Measurements from ENCODE around the gene ACOX3.
"Not testable (repeated sequence)": the region's sequence is repeated elsewhere in the genome, so short reads cannot be mapped to it uniquely, and the experiment has no call there.

The ACOX3 gene

DNA sequence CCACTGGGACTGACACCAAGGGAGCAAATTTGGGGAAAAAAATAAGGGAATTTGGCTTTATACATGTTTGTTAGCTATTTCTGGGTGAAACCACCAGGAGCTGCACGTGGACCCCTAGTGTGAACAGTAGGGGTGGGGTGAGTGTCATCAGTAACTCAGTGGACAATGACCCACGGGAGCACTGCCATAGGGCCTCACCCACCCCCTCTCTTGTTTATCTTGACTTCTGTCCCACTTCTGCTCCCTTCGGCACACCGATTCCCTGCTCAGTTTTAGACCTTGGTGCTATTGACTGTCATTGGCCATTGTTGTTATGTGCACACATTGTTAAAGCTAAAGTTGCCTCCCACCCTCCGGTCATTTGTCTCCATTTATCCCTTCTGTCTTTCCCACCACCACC is 9.0 kb downstream of the ACOX3 start:
- no peak for DNase-seq

DNA sequence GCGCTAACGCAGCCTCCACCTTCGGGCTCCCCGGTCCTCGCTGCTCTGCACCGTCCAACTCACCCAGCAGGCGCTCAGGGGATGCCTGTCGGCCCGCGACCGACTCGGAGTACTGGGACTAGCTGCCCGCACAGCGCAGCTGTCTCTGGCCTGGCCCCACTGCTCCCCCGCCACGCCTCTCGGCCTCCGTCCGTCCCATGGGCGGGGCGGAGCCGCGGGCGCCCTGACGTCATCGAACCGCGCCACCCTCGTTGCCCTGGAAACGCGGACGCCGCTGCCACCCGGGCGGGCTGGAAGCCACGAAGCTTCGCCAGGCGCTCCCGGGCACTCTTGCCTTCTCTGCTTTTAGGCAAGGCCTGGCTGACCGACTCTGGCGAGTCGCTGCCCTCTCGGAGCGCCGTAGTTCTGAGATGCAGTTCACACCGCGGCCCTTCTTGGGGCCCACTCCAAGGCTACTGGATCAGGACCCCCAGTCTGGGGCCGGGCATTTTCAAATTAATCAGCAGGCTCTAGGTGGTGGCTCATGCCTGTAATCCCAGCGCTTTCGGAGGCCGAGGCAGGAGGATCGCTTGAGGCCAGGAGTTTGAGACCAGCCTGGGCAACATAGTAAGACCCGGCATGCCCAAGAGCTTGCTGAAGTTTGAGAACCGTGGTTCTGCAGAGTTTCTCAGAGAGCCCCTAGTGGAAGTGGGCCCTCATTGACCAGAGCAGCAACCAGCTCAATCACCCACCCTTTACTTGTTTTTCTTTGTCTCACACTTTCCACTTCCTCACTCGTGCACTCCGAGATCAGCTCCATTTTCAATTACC is 12.0 kb downstream of the ACOX3 start:
- DNase-seq: peak; percentile 95

DNA sequence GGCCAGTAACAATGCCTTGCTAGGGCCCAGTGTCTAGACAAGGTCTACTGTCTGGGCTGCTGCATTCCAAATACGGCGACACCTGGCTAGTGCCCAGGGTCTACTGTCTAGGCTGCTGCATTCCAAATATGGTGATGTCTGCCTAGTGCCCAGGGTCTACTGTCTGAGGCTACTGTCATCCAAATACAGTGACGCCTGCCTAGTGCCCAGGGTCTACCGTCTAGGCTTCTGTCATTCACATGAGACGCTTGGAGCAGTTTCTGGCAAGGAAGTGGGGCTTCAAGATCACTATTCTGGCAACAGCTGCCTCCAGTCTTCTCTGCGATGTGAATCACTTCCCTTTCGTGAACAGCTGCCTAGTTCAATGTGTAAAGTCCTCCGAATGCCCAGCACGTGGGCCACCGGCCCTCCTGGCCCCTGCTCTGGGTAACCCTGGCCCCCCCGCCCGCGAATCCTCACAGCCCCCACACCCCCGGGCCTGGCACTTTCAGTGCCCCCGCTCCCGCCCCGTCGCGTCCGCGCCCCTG is 12.7 kb downstream of the ACOX3 start:
- DNase-seq: peak; percentile 70

DNA sequence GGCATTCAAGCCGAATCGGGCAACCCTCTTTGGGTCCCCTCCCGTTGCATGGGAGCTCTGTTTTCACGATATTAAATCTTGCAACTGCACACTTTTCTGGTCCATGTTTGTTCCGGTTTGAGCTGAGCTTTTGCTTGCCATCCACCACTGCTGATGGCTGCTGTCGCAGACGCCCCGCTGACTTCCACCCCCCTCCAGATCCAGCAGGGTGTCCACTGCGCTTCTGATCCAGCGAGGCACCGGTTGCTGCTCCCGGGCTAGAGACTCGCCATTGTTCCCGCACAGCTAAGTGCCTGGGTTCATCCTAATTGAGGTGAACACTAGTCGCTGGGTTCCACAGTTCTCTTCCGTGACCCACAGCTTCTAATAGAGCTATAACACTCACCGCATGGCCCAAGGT is 13.3 kb downstream of the ACOX3 start:
- no peak for DNase-seq

DNA sequence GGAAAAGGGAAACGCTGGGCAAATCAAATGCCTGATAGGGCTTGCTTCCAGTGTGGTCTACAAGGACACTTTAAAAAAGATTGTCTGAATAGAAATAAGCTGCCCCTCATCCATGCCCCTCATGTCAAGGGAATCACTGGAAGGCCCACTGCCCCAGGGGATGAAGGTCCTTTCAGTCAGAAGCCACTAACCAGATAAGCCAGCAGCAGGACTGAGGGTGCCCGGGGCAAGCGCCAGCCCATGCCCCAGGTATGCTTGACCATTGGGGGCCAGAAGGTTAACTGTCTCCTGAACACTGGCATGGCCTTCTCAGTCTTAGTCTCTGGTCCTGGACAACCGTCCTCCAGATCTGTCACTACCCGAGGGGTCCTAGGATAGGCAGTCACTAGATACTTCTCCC is 17.7 kb downstream of the ACOX3 start:
- no peak for DNase-seq

DNA sequence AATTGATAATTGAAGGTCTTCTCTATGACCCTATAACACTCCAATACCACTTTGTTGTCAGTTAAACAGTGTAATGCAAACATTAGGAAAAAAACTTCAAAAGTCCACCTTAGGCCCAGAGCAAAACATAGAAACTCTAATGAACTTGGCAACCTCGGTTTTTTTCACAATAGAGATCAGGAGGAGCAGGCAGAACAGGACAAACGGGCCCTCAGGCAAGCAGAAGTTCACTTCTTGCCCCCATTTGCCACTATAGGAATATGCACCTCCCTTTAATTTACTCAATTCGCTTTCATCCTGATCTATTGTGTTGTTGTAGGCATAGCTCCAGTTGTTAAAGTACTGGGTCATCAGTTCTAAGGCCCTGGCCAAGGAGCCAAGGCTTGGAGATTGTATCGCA is 18.2 kb downstream of the ACOX3 start:
- no peak for DNase-seq

DNA sequence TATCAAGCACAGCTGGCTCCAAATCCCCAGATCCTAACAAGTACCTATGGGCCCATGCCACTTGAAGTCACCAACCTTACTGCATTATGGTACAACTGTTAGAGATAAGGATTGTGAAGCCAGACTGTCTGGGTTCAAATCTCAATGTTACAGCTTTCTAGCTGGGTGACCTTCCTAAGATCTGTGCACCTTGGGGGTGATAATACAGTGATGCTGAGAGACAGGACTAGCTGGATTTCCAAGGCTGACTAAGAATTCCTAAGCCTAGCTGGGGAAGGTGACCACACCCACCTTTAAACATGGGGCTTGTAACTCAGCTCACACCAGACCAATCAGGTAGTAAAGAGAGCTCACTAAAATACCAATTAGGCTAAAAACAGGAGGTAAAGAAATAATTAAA is 20.4 kb downstream of the ACOX3 start:
- not testable (repeated sequence) for DNase-seq

DNA sequence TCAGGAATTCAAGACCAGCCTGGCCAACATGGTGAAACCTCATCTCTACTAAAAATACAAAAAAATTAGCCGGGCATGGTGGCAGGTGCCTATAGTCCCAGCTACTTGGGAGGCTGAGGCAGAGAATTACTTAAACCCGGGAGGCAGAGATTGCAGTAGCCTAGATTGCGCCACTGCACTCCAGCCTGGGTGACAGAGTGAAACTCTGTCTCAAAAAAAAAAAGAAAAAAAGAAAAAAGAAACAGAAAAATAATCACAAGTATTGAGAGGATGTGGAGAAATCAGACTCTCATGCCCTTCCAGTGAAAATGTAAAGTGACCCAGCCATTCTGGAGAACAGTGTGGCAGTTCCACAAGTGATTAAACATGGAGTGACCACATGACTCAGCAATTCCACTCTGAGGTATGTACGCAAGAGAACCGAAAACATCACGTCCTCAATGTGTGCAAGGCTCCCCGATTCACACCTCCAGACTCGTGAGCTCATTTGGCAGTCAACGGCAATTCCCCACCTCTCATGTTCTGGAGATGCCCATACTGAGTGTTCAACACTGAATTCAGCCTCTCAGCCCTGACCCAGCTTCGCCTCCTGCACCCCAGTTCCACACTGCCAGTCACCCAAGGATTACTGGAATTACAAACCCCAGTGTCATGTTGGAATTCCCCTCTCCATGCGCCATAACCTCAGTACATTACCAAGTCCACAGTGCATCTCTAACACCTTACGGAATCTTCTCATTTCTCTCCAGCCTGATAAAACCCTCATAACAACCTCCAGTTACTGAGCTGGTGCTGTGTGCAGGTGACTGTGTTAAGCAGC is 21.1 kb downstream of the ACOX3 start:
- DNase-seq: peak; percentile 94

DNA sequence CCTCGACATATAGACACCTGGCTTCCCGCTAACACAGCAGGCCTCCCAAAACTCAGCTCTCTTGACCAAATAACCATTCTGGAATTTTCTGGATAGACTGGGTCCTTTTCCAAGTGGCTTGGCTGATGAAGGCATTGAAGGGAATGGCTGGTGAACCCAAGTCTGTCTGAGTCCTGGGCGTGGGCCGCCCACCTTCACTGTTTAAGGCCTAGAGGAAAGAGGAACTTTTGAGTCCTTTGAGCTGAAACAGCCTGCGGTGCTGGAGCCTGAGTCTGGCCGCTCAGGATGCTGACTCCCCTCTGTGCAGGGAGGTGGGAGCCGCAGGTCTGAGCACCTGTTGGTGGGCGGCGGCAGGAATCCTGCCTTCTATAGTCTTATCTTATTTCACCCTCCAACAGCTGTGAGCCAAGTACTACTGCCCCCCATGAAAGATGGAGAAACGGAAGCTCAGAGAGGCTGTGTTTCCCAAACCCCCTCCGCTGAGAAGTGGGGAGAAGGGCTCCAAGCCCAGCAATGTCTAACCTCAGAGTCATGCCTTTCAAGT is 23.4 kb downstream of the ACOX3 start:
- peak; percentile 16 for DNase-seq

DNA sequence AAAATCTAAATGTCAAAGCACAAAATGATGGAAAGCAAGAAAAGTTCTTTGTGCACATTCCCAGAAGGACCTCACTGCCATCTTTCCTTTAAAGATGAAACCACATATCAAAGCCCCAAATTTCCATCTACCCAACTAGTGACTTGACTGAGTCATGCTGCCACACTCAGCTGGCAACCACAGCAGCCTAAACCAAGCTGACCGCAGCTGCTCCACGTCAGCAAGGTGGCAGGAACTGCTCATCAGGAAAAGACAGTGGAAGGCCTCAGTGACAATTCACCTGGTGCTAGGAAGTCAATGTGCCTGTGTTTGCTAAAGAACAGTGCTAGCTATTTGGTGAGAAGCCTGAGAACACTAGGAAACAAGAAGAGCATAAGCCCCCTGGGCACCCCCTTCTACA is 26.1 kb downstream of the ACOX3 start:
- DNase-seq: no peak

DNA sequence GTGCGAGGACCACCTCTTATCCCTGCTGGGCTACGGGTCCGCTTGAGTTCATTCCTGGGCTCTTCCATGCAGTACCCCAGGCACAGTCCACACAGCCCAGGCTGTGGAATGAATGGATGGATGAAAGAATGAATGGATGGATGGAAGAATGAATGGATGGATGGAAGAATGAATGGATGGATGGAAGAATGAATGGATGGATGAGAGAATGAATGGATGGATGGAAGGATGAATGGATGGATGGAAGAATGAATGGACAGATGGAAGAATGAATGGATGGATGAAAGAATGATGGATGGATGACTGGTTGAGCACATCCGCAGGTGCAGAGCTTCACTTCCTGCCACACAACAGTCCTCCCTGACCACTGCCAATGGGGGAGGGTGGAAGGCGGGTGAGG is 28.2 kb downstream of the ACOX3 start:
- DNase-seq: no peak

DNA sequence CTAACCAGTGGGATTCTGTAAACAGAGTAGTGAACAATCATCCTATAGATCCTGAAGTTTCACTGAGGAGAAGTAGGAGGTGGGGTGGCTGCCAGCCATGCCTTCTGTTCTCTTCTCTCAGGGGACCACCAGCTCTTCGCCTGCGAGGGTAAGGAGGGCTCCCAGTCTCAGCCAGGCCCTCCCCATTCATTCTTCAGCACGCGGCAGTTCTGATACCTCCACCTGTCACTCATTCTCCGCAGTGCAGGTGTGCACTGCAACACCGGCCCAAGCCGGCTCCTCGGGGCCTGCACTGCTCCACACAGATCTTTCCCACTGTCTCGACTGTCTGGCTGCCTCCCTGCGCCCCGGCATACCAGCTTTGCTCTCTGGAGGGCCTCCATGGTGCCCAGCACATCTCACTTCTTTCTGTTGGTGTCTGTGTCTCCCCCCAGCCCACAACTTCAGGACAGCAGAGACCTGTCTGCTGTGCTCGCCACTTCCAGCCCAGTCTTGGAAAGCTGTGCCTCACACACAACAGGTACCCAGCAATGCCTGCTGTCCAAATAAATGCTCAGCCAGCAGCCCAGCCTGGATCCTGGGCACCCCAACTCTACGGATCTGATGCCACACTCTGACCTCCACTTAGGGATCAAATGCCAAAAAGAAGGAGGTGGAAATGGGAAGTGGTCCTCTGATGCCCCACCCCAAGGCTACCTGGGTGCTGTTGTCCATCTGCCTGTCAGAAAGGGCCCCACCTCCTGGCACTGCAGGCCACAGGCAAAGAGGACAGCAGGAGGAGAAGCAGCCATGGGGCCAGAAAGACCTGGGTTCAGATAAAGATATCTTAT is 29.0 kb downstream of the ACOX3 start:
- DNase-seq: no peak

DNA sequence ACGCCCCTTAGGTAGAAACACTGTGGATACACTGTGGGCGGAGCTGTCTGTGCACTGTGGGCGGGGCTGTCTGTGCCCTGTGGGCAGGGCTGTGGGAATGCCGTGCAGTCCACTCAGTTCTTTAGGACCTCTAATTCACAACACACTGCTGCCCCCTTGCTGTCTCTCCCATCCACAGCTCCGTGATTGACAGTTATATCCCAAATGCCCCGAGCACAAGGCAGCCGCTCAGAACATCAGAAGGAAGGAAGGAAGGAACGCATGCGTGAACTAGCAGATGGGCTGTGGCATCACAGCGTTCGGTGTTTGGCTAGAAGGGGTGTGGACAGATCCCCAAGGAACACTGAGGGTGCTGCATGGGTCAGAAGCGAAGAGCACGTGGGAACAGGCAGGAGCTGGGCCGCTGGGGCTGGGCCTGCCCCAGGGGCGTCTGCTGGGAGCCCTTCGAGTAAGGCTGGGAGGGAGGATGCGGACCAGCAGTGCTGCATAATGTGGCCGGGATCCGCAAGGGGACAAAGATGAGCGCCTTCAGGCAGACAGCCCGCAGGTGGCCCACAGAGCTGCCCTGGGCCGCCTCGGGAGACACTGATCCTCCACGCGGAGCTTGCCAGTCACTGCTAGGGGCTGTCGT is 29.8 kb downstream of the ACOX3 start:
- DNase-seq: peak; percentile 52

DNA sequence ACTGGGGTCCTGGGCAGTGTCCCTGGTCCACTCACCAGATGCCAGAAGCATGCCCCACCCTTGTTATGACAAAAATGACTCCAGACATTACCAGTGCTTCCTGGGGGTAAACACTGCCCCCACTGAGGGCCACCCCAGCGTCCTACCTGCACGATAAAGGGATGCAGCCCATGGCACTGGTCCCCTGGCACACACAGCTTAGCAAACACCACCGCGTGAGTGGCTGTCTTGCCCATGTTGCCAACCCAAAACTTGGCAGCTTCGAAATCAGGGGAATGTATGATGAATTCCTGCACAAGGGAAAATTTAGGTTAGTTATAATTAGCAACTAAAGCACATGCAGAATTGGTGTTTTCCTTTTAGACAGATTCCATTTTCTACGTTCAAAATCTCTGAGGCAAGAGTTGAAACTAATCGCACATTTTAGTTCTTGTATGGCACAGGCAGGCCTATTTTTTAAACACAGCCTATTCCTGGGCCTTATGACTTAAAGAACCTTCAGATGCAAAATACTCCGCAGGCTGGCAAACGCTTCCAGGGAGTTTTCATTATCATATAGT is 30.4 kb downstream of the ACOX3 start:
- DNase-seq: no peak

DNA sequence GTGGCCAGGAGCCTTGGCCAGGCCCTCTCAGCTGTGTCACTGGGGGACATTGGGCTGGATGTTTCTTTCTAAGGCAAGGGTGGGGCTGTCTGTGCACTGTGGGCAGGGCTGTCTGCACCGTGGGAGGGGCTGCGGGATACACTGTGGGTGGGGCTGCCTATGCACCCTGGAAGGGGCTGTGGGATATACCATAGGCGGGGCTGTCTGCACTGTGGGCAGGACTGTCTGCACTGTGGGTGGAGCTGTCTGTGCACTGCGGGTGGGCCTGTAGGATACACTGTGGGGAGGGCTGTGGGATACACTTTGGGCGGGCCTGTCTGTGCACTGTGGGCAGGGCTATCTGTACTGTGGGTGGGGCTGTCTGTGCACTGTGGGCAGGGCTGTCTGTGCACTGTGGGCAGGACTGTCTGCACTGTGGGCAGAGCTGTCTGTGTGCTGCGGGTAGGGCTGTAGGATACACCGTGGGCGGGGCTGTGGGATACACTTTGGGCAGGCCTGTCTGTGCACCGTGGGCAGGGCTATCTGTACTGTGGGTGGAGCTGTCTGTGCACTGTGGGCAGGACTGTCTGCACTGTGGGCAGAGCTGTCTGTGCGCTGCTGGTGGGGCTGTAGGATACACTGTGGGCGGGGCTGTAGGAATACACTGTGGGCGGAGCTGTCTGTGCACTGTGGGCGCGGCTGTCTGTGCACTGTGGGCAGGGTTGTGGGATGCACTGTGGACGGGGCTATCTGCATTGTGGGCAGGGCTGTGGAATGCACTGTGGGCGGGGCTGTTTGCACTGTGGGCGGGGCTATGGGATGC is 31.1 kb downstream of the ACOX3 start:
- no peak for DNase-seq

DNA sequence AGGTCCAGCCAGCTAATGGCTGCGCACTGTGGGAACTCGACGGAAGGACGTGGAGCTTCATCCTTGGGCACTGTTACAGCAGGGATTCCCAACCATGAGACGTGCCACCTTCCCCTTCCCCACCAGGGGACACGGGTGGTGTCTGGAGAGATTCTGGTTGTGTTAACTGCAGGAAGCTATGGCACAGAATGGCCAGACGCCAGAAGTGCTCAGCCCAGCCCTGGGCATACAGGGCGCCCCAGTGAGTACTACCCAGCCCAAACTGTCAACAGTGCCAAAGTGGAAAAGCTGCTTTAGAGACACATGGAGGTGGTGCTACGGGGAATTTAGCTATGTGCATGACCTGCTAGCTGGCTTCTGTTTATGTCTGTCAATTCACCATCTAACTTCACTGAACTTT is 32.8 kb downstream of the ACOX3 start:
- DNase-seq: no peak

DNA sequence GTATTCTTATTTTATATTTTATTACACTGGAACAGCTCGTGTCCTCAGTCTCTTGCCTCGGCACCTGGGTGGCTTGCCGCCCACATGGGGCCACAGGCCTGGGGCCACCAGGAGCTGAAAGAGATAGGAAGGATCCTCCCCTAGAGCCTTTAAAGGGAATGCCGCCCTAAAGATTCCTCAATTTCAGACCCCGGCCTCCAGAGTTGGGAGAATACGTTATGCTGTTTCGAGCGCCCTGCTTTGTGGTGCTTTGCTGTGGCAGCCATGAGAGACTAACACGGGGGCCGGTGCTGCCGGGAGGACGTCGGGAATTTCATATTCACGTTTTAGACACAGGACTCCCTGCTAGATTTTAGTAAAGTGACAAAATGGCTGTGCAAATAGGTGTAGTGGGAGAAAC is 33.2 kb downstream of the ACOX3 start:
- DNase-seq: no peak

DNA sequence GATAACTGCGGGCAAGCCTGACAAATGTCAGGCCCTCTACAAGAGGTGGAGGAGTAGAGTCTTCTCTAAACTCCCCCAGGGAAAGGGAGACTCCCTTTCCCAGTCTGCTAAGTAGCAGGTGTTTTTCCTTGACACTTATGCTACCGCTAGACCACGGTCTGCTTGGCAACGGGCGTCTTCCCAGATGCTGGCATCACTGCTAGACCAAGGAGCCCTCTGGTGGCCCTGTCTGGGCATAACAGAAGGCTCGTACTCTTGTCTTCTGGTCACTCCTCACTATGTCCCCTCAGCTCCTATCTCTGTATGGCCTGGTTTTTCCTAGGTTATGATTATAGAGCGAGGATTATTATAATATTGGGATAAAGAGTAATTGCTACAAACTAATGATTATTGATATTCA is 33.6 kb downstream of the ACOX3 start:
- DNase-seq: not testable (repeated sequence)

DNA sequence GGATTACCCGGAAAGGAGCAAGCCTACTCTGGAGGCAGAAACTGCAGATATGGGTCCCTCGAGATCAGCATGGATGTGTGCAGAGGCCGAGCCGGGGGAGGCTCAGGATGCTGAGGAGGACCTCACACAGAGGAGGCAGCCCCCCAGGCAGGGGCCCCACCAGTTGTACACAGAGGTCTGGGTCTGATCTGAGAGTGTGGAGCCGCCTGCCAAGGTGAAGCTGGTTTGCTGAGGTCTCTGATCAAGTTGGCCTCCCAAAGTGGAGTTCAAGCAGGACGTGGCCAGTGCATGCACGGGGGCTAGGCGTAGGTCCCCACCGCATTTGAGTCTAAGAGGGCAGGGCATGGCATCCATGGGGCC is 35.0 kb downstream of the ACOX3 start:
- DNase-seq: no peak

DNA sequence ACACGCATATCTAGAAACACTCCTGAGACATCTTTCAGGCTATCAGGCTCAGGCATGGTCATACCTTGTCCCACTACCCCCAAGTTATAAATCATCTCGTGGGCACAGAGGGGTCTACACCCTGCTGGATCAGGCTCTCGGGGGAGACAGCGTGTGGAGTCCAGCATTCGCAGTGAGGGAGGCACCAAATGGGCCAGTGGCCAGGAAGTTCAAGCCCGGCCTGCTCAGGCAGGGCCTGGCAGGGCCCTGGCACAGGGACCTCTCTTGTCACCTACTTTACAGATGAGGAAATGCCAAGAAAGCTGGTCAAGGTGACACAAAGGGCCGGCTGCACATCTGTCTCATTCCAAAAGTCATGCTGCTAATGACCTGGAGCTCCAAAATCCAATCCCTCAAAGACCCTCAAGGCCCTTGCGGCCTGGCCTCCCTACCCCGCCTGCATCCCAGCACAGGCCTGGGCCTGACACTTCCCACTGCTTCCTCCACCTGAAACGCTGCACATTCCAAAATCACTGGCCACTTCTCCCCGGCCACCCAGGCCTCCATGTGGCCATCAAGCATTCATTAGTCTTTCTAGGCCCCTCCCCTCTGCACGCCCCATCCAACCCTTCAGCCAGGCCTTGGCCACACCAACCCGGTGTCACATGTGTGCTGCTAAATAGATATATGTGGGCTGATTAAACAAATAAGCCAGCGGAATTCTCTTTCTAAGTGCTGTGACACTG is 35.6 kb downstream of the ACOX3 start:
- no peak for DNase-seq

DNA sequence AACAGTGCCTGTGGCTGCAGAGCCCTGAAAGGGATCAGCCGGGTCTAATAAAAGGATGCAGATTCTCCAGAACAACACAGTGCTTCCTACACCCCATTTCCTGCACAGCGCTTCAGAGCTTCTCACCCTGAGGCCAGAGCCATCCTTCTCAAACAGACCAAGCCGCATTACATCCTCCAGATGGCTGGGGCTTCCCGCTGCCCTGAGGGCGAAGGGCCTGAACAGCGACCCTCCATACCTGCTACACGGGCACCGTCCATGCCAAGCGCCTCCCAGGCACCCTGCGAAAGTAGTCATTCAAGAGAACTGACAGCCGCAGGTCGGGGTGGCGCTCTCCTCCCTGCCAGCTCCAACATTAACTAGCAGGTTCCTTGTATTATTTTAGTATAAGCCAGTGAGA is 36.5 kb downstream of the ACOX3 start:
- DNase-seq: no peak
